ENCODE measurements around the gene ANKRD29. TPM values are rescaled to one million over a fixed set of nuclear protein-coding genes. Genes with fewer than 3 reads are reported as not detected.

ANKRD29 gene
- total RNA-seq, 1 donor from 2014 or later: not detected

GRCh38 chr18:23645568-23646175 lies 17.0 kb downstream of the ANKRD29 start:
- no peak for DNase-seq
- H3K36me3 Mint-ChIP-seq (ENCODE audit: unreplicated experiment): peaks cover 4% of the 10 kb centered on the region
- H3K4me3 Mint-ChIP-seq (ENCODE audit: unreplicated experiment): no peak overlapping the region
- peaks cover 2% of the 10 kb centered on the region for H3K4me1 Mint-ChIP-seq (ENCODE audit: low read depth, unreplicated experiment)
- no peak overlapping the region for H3K27ac Mint-ChIP-seq (ENCODE audit: unreplicated experiment)
- TF ChIP-seq, protein P1, sequence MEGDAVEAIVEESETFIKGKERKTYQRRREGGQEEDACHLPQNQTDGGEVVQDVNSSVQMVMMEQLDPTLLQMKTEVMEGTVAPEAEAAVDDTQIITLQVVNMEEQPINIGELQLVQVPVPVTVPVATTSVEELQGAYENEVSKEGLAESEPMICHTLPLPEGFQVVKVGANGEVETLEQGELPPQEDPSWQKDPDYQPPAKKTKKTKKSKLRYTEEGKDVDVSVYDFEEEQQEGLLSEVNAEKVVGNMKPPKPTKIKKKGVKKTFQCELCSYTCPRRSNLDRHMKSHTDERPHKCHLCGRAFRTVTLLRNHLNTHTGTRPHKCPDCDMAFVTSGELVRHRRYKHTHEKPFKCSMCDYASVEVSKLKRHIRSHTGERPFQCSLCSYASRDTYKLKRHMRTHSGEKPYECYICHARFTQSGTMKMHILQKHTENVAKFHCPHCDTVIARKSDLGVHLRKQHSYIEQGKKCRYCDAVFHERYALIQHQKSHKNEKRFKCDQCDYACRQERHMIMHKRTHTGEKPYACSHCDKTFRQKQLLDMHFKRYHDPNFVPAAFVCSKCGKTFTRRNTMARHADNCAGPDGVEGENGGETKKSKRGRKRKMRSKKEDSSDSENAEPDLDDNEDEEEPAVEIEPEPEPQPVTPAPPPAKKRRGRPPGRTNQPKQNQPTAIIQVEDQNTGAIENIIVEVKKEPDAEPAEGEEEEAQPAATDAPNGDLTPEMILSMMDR (IDR thresholded peaks at IDR 0.05; ENCODE audit: partially characterized antibody, unreplicated experiment): no peak
- H3K27me3 Mint-ChIP-seq (ENCODE audit: unreplicated experiment): peaks cover 1% of the 10 kb centered on the region
- peaks cover 1% of the 10 kb centered on the region for H3K9me3 Mint-ChIP-seq (ENCODE audit: unreplicated experiment)

DNA sequence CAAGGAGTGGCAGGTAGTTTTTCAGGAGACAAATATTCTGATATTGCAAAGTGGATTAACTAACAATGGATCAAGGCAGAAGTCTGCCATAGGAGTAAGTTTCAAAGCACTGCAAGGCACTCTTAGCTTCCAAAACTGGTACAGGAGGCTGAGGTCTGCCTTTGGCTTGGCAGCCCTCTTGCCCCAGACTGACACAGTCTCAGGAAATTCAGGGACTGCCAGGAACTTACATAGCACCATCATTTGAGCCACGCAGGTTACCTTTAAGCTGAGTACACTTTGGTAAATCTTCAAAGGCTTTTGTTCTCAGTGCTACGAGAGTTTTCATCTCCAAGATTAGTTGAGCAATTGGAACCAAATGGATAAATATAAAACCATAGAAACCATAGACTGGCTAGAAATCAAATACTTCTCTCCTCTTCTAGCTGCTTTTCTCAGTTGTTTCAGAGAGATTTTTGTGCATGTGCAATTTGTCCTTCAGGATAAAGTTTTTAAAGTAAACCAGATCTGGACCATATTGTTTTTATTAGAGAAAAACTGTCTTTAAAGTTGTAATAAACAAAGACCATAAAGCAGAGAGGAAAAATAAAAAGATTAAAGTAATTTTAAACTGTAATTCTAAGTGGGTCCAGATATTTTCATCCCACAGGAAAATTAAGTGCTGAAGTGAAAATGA lies 18.8 kb downstream of the ANKRD29 start:
- DNase-seq: no peak
- H3K27me3 Mint-ChIP-seq (ENCODE audit: unreplicated experiment): peaks cover 3% of the 10 kb centered on the region
- H3K4me1 Mint-ChIP-seq (ENCODE audit: low read depth, unreplicated experiment): peaks cover 2% of the 10 kb centered on the region
- no peak overlapping the region for H3K4me3 Mint-ChIP-seq (ENCODE audit: unreplicated experiment)
- no peak overlapping the region for H3K27ac Mint-ChIP-seq (ENCODE audit: unreplicated experiment)
- peaks cover 1% of the 10 kb centered on the region for H3K9me3 Mint-ChIP-seq (ENCODE audit: unreplicated experiment)
- TF ChIP-seq, protein P1 (IDR thresholded peaks at IDR 0.05; ENCODE audit: partially characterized antibody, unreplicated experiment): no peak
- H3K36me3 Mint-ChIP-seq (ENCODE audit: unreplicated experiment): peaks cover 4% of the 10 kb centered on the region

DNA sequence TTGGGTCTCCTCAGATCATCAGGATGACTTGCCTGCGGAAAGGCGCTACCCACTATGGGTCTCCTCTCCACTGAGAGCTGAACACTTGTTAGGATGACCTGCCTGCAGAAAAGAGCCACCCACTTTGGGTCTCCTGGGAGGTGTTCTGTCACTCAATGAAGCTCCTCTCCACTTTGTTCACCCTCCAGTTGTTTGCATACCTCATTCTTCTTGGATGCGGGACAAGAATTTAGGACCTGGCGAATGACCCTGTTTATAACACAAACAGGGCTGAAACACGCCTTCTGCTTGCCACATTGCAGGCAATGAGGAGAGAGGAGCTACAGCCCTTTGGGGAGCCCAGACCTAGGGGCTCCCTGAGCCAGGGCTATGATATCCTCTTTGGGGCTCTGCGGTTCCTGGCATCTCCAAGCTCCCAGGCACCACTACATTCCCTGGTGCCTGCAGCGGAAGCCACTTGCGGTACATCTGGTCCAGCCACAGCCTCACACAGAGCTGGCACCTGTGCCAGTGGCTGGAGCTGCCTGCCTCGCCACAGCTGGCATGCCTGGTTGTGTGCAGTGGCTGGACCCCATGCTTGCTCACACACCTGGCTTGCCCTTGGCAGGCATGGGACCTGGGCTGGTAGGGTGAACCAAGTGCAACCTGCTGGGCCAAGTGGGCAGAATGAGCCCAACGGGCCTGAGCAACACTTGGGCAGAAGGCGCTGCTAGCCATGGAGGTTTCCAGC lies 20.6 kb downstream of the ANKRD29 start:
- Mint-ChIP-seq H3K4me1 (ENCODE audit: low read depth, unreplicated experiment) (no peaks in the 10 kb centered on the region), H3K27ac (ENCODE audit: unreplicated experiment) (no peak overlapping the region), H3K4me3 (ENCODE audit: unreplicated experiment) (no peak overlapping the region), H3K36me3 (ENCODE audit: unreplicated experiment) (peaks cover 4% of the 10 kb centered on the region), H3K27me3 (ENCODE audit: unreplicated experiment) (peaks cover 2% of the 10 kb centered on the region), H3K9me3 (ENCODE audit: unreplicated experiment) (no peaks in the 10 kb centered on the region)
- TF ChIP-seq, protein P1 (IDR thresholded peaks at IDR 0.05; ENCODE audit: partially characterized antibody, unreplicated experiment): no peak
- DNase-seq: no peak

DNA sequence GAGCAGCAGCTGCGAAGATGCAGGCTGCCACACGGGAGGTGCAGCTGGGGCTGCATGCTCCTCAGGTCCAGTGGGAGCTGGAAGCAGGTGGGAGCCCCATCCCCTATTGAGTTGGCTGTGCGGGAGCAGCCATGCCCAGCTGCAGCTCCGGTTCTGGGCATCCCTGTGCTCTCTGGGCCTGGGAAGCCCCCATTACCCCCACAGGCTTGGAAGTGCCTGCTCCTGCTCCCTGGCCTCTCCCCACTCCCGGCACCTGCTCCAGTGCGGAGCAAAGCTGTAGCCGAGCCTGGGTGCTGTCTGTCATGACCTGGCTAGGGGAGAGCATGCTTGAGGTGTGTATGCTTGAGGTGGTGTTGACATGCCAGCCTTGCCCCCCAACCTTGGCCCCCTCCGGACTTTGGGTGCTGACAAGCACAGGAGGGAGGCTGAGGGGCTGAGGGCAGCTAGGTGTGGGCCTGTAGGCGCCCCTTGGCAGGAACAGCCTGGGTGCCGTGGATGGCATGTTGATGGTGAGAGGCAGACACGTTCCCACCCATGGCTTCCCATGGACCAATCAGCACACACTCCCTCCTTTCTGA lies 21.5 kb downstream of the ANKRD29 start:
- no peak for DNase-seq
- TF ChIP-seq, protein P1 (IDR thresholded peaks at IDR 0.05; ENCODE audit: partially characterized antibody, unreplicated experiment): no peak
- H3K27ac Mint-ChIP-seq (ENCODE audit: unreplicated experiment): no peak overlapping the region
- H3K4me3 Mint-ChIP-seq (ENCODE audit: unreplicated experiment): no peak overlapping the region
- H3K4me1 Mint-ChIP-seq (ENCODE audit: low read depth, unreplicated experiment): no peaks in the 10 kb centered on the region
- peaks cover 4% of the 10 kb centered on the region for H3K36me3 Mint-ChIP-seq (ENCODE audit: unreplicated experiment)
- H3K27me3 Mint-ChIP-seq (ENCODE audit: unreplicated experiment): peaks cover 2% of the 10 kb centered on the region
- H3K9me3 Mint-ChIP-seq (ENCODE audit: unreplicated experiment): no peaks in the 10 kb centered on the region
